HG03439 (cell line): ENCODE measurements around the gene DOCK4.
A peak's percentile ranks its signal among the peaks of the same experiment; 100 is the strongest.
"Not testable (repeated sequence)": the region's sequence is repeated elsewhere in the genome, so short reads cannot be mapped to it uniquely, and the experiment has no call there.

ENCODE experiments used
- ATAC-seq: cut with Tn5 transposase; IDR thresholded peaks from one replicate; pipeline ENCODE4 v1.9.1; 2021; ENCODE audit warnings: mild to moderate bottlenecking, moderate library complexity; ENCODE audit not compliant: unreplicated experiment

Gene DOCK4

GRCh38 chr7:112206238-112206990 is at the start of gene DOCK4, which contains the start of gene ZNF277:
Gene DOCK4, minus strand, starts transcription at chr7:112206399. Its CDS starts 261 bp downstream, at chr7:112206138.
Gene ZNF277, plus strand, starts transcription at chr7:112206695. Its CDS starts 22 bp downstream, at chr7:112206717.
- ATAC-seq, result peak; percentile 98

GRCh38 chr7:112255388-112255720 is 49.2 kb upstream of the DOCK4 start:
- ATAC-seq, result no peak

GRCh38 chr7:112254709-112255387 is 48.6 kb upstream of the DOCK4 start:
- ATAC-seq, result no peak

- no peak for ATAC-seq
These were observed 48.0 kb upstream of the DOCK4 start for GRCh38 chr7:112254156-112254555.

- ATAC-seq, result no peak
These were observed 46.5 kb upstream of the DOCK4 start for GRCh38 chr7:112252691-112253090.

GRCh38 chr7:112252141-112252540 is 45.9 kb upstream of the DOCK4 start:
- no peak for ATAC-seq

GRCh38 chr7:112249967-112250366 is 43.8 kb upstream of the DOCK4 start:
- not testable (repeated sequence) for ATAC-seq

GRCh38 chr7:112248598-112248997 is 42.4 kb upstream of the DOCK4 start:
- ATAC-seq, result no peak

GRCh38 chr7:112238852-112239610 is 32.8 kb upstream of the DOCK4 start:
- ATAC-seq, result no peak

- no peak for ATAC-seq
These were observed 32.1 kb upstream of the DOCK4 start for GRCh38 chr7:112238330-112238729.

GRCh38 chr7:112236597-112236996 is 30.4 kb upstream of the DOCK4 start:
- no peak for ATAC-seq

GRCh38 chr7:112234147-112234546 is 27.9 kb upstream of the DOCK4 start:
- no peak for ATAC-seq

- no peak for ATAC-seq
These were observed 27.0 kb upstream of the DOCK4 start for GRCh38 chr7:112233048-112233697.

- no peak for ATAC-seq
These were observed 26.2 kb upstream of the DOCK4 start for GRCh38 chr7:112232212-112232978.

- no peak for ATAC-seq
These were observed 22.4 kb upstream of the DOCK4 start for GRCh38 chr7:112228632-112229031.

GRCh38 chr7:112226701-112227276 is 20.6 kb upstream of the DOCK4 start:
- ATAC-seq, result no peak

GRCh38 chr7:112225006-112225405 is 18.8 kb upstream of the DOCK4 start:
- no peak for ATAC-seq

GRCh38 chr7:112224186-112224585 is 18.0 kb upstream of the DOCK4 start:
- ATAC-seq, result no peak

GRCh38 chr7:112223310-112223709 is 17.1 kb upstream of the DOCK4 start:
- no peak for ATAC-seq

- ATAC-seq, result no peak
These were observed 14.8 kb upstream of the DOCK4 start for GRCh38 chr7:112220877-112221434.
